GM12878 (cell line): Measurements from ENCODE around the gene TBC1D24. TPM values are rescaled to one million over a fixed set of nuclear protein-coding genes. Genes with fewer than 3 reads are reported as not detected.

Experiments used
- ATAC-seq: fragments of 200-7000 bp; cut with Tn5 transposase; 3 replicates; pipeline ENCODE4 v1.9.1; 2020; ENCODE audit warnings: mild to moderate bottlenecking, moderate library complexity
- BruUV-seq: library from RNA; stranded (reverse); fragments of 400-500 nt; replicated peaks from 2 replicates; lab custom pipeline; 2021; lab: Mats Ljungman, UMichigan
- CTCF ChIA-PET: fragments of 300-600 bp; sonication (Branson Sonifier 250); formaldehyde crosslinking; extraction: SDS; loops from one replicate; lab custom pipeline; 2021; ENCODE audit warnings: inconsistent platforms; lab: Yijun Ruan, JAX
- POLR2A ChIA-PET: fragments of 350-600 bp; formaldehyde crosslinking; extraction: SDS; loops from one replicate; lab custom pipeline; 2021; ENCODE audit warnings: inconsistent platforms; lab: Charles Lee
- RAD21 ChIA-PET: fragments of 300-600 bp; sonication (Branson Sonifier 250); formaldehyde crosslinking; loops from one replicate; lab custom pipeline; 2023; ENCODE audit warnings: antibody characterized with exemption; ENCODE audit not compliant: unreplicated experiment; lab: Charles Lee
- SMC1A ChIA-PET: fragments of 300-600 bp; sonication (Branson Sonifier 250); formaldehyde crosslinking; loops from one replicate; lab custom pipeline; 2023; ENCODE audit not compliant: unreplicated experiment, uncharacterized antibody; lab: Charles Lee
- DNase-seq: peaks from one replicate; pipeline ENCODE4 v3.0.0-alpha.2; 2011; ENCODE audit warnings: low read depth, low spot score
- FAIRE-seq: peaks from 3 replicates; lab custom pipeline; 2011; peaks lifted over from hg19 to GRCh38; lab: Jason Lieb, UNC
- H2AFZ ChIP-seq: 2 replicates; pipeline ENCODE4 v1.6.0; 2011; ENCODE audit warnings: low read depth, low read length, control low read depth; ENCODE audit not compliant: control insufficient read depth
- H3K27ac ChIP-seq: 2 replicates; pipeline ENCODE4 v1.5.1; 2011; ENCODE audit warnings: control low read depth; ENCODE audit not compliant: control insufficient read depth, insufficient read depth
- H3K27me3 ChIP-seq, 2 experiments: replicated peaks in 1 of 2; 2 replicates each; pipeline versions ENCODE4 v1.6.0 to v1.6.1; 2011; ENCODE audit warnings: low read length in 1 of 2; ENCODE audit not compliant: control insufficient read depth in 2 of 2, insufficient read depth in 2 of 2
- H3K36me3 ChIP-seq, 2 experiments: 2 replicates each; pipeline ENCODE4 v1.5.1; 2011; ENCODE audit warnings: low read length in 1 of 2; ENCODE audit not compliant: control insufficient read depth in 2 of 2, insufficient read depth in 2 of 2
- H3K4me1 ChIP-seq: 2 replicates; pipeline ENCODE4 v1.6.1; 2011; ENCODE audit warnings: mild to moderate bottlenecking, low read length, moderate library complexity, mixed read lengths; ENCODE audit not compliant: control insufficient read depth, insufficient read depth
- H3K4me2 ChIP-seq: 2 replicates; pipeline ENCODE4 v1.6.0; 2011; ENCODE audit warnings: control low read depth; ENCODE audit not compliant: control insufficient read depth, insufficient read depth
- H3K4me3 ChIP-seq: fragments of 200-600 bp; sonication (generic); 2 replicates; pipeline ENCODE4 v1.5.1; 2016
- H3K79me2 ChIP-seq: 2 replicates; pipeline ENCODE4 v1.6.0; 2011; ENCODE audit warnings: low read length; ENCODE audit not compliant: control insufficient read depth, insufficient read depth
- H3K9ac ChIP-seq: 2 replicates; pipeline ENCODE4 v1.8.0; 2011; ENCODE audit warnings: low read length, control low read depth, mixed read lengths; ENCODE audit not compliant: control insufficient read depth, insufficient read depth
- H3K9me3 ChIP-seq: replicated peaks from 3 replicates; pipeline ENCODE4 v1.5.1; 2011; ENCODE audit warnings: mild to moderate bottlenecking, low read length; ENCODE audit not compliant: control insufficient read depth, insufficient read depth
- H4K20me1 ChIP-seq: 2 replicates; pipeline ENCODE4 v1.6.0; 2011; ENCODE audit not compliant: control insufficient read depth, insufficient read depth
- BCLAF1 ChIP-seq: fragments of 450-650 bp; IDR thresholded peaks from 2 replicates; pipeline ENCODE4 v1.6.1; 2017; ENCODE audit warnings: antibody characterized with exemption, mild to moderate bottlenecking, moderate library complexity
- DPF2 ChIP-seq: fragments of 450-650 bp; IDR thresholded peaks from 2 replicates; pipeline ENCODE4 v1.6.1; 2017; ENCODE audit warnings: mild to moderate bottlenecking
- FOXM1 ChIP-seq: IDR thresholded peaks from 2 replicates; pipeline ENCODE4 v1.6.1; 2012; ENCODE audit warnings: low read depth, mild to moderate bottlenecking, inconsistent platforms, low read length, moderate library complexity
- NBN ChIP-seq: fragments of 450-650 bp; IDR thresholded peaks from 2 replicates; pipeline ENCODE4 v1.6.1; 2016
- POLR2A ChIP-seq: IDR thresholded peaks from 2 replicates; pipeline ENCODE4 v1.6.1; 2011; ENCODE audit warnings: low read depth, mild to moderate bottlenecking, low read length
- REST ChIP-seq: IDR thresholded peaks from 2 replicates; pipeline ENCODE4 v1.6.1; 2012; ENCODE audit warnings: mild to moderate bottlenecking, low read depth, low read length
- RFX5 ChIP-seq: IDR thresholded peaks from 2 replicates; pipeline ENCODE4 v1.6.1; 2011; ENCODE audit warnings: low read depth, low read length, improper control_type of control experiment
- WGBS: methylation state at CpG from one replicate; pipeline ENCODE4 v1.1.6; 2016; ENCODE audit warnings: low lambda C conversion rate; ENCODE audit not compliant: insufficient replicate concordance, insufficient coverage; ENCODE audit errors: missing lambda C conversion rate; 5-methylcytosine and 5-hydroxymethylcytosine counted together
- in situ Hi-C: fragments of 300-500 bp; cut with MboI; formaldehyde crosslinking; loops from 9 replicates; pipeline ENCODE4 v1.14.3; 2018; ENCODE audit warnings: mixed read lengths
- intact Hi-C: fragments of 100-400 bp; cut with micrococcal nuclease; formaldehyde crosslinking; loops from one replicate; pipeline ENCODE4 v1.14.2; 2022; ENCODE audit not compliant: unreplicated experiment
- polyA plus RNA-seq, 11 experiments: library from polyadenylated mRNA; depleted of rRNA in 4 of 11; unstranded in 6 of 11; stranded (reverse) in 5 of 11; fragments of >200 nt; fragmentation: Nextera tagmentation in 4 of 11; fragmentation: Illumina TruSeq in 1 of 11; extraction: Ambion mirVana in 4 of 11; extraction: Trizol in 1 of 11; gene quantifications; 1 replicate in 1 of 11; 2 replicates in 10 of 11; pipeline versions ENCODE4 v1.2.1 to v1.2.3, GENCODE V29; 2011 to 2016; ENCODE audit warnings: inconsistent platforms in 2 of 11, missing spikeins in 2 of 11, low read depth in 1 of 11
- total RNA-seq, 4 experiments: library from RNA; depleted of rRNA in 3 of 4; stranded (reverse); fragments of >200 nt in 3 of 4; fragmentation: Illumina TruSeq in 1 of 4; extraction: Trizol in 1 of 4; gene quantifications; 2 replicates each; pipeline versions ENCODE4 v1.2.1 to v1.2.3, GENCODE V29; 2013 to 2021

The TBC1D24 gene
- total and polyA plus RNA-seq, 10 of the 15 experiments (the other 5 are each of a cell fraction or from before 2014, with no cell fraction given): 1.1 to 9.6 (median 4.5) TPM

- Histone ChIP-seq H3K79me2 (no peaks in the 10 kb centered on the region), H2AFZ (no peak overlapping the region), H4K20me1 (no peaks in the 10 kb centered on the region), H3K36me3 (peaks cover 9 to 23% of the 10 kb centered on the region in 2 experiments; a peak in 3 of 4 replicates), H3K4me1 (peaks cover 9% of the 10 kb centered on the region), H3K9me3 (no peaks in the 10 kb centered on the region), H3K27ac (no peak overlapping the region), H3K4me2 (no peak overlapping the region), H3K27me3 (no peaks in the 10 kb centered on the region), H3K4me3 (no peak overlapping the region), H3K9ac (no peak overlapping the region)
- ChIA-PET RAD21 (no interaction called here), POLR2A (no interaction called here), CTCF (no interaction called here), SMC1A (no interaction called here)
- intact Hi-C loops: no loop called here
- ATAC-seq (no peak), DNase-seq (no peak), FAIRE-seq (no peak)
- in situ Hi-C loops: no loop called here
- WGBS: 93% methylated on average over 10 of the region's 12 CpGs
- no TSS peak for BruUV-seq
- TF ChIP-seq RFX5 (no peak), REST (no peak), BCLAF1 (no peak), POLR2A (peak; percentile 23; the same call in 1 of the 2 replicates), NBN (no peak), DPF2 (no peak), FOXM1 (no peak)
Observed at GRCh38 chr16:2527071-2527783, 52.3 kb downstream of the TBC1D24 start.
